Peyer's patch (tissue), 4 donors: ENCODE results near the gene CLCA1. TPM values are rescaled to one million over a fixed set of nuclear protein-coding genes. Genes with fewer than 3 reads are reported as not detected.

Source experiments
- DNase-seq, 3 donors: peaks; one replicate each; pipeline ENCODE4 v3.0.0-alpha.2; 2017 to 2019
- H3K27ac ChIP-seq, 4 donors: fragments of 200-600 bp; sonication (generic); one replicate each; pipeline ENCODE4 v1.5.1; 2016 to 2019
- H3K27me3 ChIP-seq, 2 donors: fragments of 200-600 bp; sonication (generic); one replicate each; pipeline ENCODE4 v1.5.1; 2019
- H3K36me3 ChIP-seq, 3 donors: fragments of 200-600 bp; sonication (generic); one replicate each; pipeline ENCODE4 v1.5.1; 2016 to 2019
- H3K4me1 ChIP-seq, 4 donors: fragments of 200-600 bp; sonication (generic); one replicate each; pipeline ENCODE4 v1.5.1; 2016 to 2019
- H3K4me3 ChIP-seq, 4 donors: fragments of 200-600 bp; sonication (generic); 1 replicate in 3 of 4; 2 replicates in 1 of 4; pipeline ENCODE4 v1.5.1; 2016 to 2019; ENCODE audit warnings: mild to moderate bottlenecking in 1 of 4
- H3K9me3 ChIP-seq, 4 donors: fragments of 200-600 bp; sonication (generic); one replicate each; pipeline ENCODE4 v1.5.1; 2016 to 2019; ENCODE audit warnings: mild to moderate bottlenecking in 1 of 4
- POLR2A ChIP-seq, 2 donors: fragments of 450-650 bp; IDR thresholded peaks; one replicate each; pipeline ENCODE4 v1.5.1; 2017; ENCODE audit warnings: antibody characterized with exemption in 2 of 2, mild to moderate bottlenecking in 2 of 2, moderate library complexity in 2 of 2
- total RNA-seq, 4 donors: library from RNA; depleted of rRNA; stranded (reverse); fragments of >200 nt; gene quantifications; one replicate each; pipeline ENCODE4 v1.1.0, GENCODE V29; 2016
- TF ChIP-seq, protein P1 (sequence below), 6 experiments: fragments of 450-650 bp in 4 of 6; fragments of 200-600 bp in 2 of 6; sonication (generic) in 1 of 6; IDR thresholded peaks; one replicate each; pipeline ENCODE4 v1.5.1; 2017 to 2019; ENCODE audit warnings: antibody characterized with exemption in 6 of 6, mild to moderate bottlenecking in 3 of 6, moderate library complexity in 1 of 6

CLCA1 gene
- total RNA-seq, 4 donors from 2014 or later = 87.5 to 841 (median 195) TPM

DNA sequence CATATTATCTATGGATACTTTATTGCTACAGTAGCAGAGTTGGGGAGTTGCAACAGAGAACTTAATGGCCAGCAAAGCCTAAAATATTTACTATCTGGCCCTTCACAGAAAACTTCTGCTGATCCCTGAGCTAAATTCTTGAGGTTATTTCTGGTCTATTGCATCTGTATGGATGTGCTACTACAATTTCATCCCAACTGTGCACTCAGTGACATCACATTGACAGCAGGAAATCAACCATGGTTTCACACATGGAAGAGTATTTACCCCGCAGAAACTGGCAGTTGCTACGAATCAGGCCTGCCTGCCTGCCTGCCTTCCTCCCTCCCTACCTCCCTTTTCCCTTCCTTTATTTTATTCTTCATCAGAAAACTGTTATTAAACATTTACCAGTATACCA, 32.7 kb upstream of the CLCA1 start:
- no peak for DNase-seq
- H3K9me3 ChIP-seq = no peaks in the 10 kb centered on the region
- H3K27me3 ChIP-seq = no peaks in the 10 kb centered on the region
- H3K4me3 ChIP-seq = no peak overlapping the region
- H3K4me1 ChIP-seq = no peaks in the 10 kb centered on the region
- H3K36me3 ChIP-seq = no peaks in the 10 kb centered on the region
- H3K27ac ChIP-seq = no peak overlapping the region
- TF ChIP-seq, protein P1, sequence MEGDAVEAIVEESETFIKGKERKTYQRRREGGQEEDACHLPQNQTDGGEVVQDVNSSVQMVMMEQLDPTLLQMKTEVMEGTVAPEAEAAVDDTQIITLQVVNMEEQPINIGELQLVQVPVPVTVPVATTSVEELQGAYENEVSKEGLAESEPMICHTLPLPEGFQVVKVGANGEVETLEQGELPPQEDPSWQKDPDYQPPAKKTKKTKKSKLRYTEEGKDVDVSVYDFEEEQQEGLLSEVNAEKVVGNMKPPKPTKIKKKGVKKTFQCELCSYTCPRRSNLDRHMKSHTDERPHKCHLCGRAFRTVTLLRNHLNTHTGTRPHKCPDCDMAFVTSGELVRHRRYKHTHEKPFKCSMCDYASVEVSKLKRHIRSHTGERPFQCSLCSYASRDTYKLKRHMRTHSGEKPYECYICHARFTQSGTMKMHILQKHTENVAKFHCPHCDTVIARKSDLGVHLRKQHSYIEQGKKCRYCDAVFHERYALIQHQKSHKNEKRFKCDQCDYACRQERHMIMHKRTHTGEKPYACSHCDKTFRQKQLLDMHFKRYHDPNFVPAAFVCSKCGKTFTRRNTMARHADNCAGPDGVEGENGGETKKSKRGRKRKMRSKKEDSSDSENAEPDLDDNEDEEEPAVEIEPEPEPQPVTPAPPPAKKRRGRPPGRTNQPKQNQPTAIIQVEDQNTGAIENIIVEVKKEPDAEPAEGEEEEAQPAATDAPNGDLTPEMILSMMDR (IDR thresholded peaks at IDR 0.05) = no peak
- TF ChIP-seq POLR2A (IDR thresholded peaks at IDR 0.05) = no peak

DNA sequence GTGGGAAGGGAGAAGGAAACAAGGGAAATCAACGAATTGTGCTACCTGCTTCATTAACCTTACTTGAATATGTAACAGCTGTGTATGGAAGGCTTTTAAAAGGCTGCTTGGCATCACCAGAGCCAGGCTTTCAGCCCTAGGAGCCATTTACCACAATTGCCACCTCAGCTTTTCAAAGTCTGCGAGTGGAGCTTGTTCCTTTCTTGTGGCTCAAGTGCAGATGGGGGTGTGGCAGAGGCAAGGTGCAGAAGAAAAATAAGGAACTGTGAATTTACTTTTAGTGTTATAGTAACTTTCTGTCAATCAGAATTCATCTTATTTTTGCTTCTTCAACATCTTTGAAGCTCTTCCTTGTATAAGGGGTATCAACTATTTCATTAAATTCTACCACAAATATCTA, 27.1 kb upstream of the CLCA1 start:
- no peak for DNase-seq
- no peaks in the 10 kb centered on the region for H3K36me3 ChIP-seq
- no peak overlapping the region for H3K4me3 ChIP-seq
- no peak overlapping the region for H3K27ac ChIP-seq
- H3K4me1 ChIP-seq = no peaks in the 10 kb centered on the region
- no peaks in the 10 kb centered on the region for H3K27me3 ChIP-seq
- TF ChIP-seq, protein P1 (IDR thresholded peaks at IDR 0.05) = no peak
- no peak for TF ChIP-seq POLR2A (IDR thresholded peaks at IDR 0.05)
- no peaks in the 10 kb centered on the region for H3K9me3 ChIP-seq

DNA sequence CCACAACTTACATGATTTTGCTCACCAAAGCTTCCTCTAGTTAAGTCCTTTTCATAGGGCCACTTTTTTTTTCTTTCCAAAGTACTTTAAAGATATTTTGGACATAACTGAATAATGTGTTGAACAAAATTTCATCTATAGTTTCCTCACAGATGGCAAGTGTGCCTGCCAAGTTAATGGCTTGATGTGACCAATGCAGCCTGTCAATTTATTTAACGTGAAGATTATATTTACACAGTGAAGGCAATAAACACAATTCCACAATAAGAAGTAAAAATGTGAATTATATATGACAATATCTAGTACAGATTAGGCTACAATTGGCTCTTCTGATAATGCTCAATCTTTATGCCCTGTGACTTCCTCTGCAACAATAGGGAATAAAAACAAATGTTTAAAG, 26.7 kb upstream of the CLCA1 start:
- DNase-seq = no peak
- no peak overlapping the region for H3K4me3 ChIP-seq
- TF ChIP-seq, protein P1 (IDR thresholded peaks at IDR 0.05) = no peak
- TF ChIP-seq POLR2A (IDR thresholded peaks at IDR 0.05) = no peak
- H3K4me1 ChIP-seq = no peaks in the 10 kb centered on the region
- H3K9me3 ChIP-seq = no peaks in the 10 kb centered on the region
- no peak overlapping the region for H3K27ac ChIP-seq
- H3K36me3 ChIP-seq = no peaks in the 10 kb centered on the region
- H3K27me3 ChIP-seq = no peaks in the 10 kb centered on the region

DNA sequence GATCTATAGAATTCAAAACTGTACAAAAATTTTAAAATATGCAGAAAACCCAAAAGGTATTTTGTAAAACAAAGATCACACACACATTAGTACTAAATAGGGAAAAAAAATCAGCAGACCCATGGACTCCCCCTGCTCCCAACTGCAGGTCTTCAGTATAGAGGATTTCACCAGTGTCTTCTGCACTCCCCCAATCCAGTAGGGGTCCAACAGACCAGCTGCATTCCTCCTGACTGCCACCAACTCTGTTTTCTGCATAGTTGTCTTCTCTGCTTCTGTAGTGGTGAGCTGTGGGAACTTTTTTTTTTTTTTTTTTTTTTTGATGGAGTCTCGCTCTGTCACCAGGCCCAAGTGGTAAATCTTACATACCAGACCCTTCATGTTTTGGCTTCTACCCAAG, 22.8 kb upstream of the CLCA1 start:
- no peaks in the 10 kb centered on the region for H3K9me3 ChIP-seq
- H3K36me3 ChIP-seq = no peaks in the 10 kb centered on the region
- TF ChIP-seq, protein P1 (IDR thresholded peaks at IDR 0.05) = no peak
- no peak for TF ChIP-seq POLR2A (IDR thresholded peaks at IDR 0.05)
- no peak for DNase-seq
- H3K27ac ChIP-seq = no peak overlapping the region
- no peaks in the 10 kb centered on the region for H3K27me3 ChIP-seq
- no peak overlapping the region for H3K4me3 ChIP-seq
- no peaks in the 10 kb centered on the region for H3K4me1 ChIP-seq

DNA sequence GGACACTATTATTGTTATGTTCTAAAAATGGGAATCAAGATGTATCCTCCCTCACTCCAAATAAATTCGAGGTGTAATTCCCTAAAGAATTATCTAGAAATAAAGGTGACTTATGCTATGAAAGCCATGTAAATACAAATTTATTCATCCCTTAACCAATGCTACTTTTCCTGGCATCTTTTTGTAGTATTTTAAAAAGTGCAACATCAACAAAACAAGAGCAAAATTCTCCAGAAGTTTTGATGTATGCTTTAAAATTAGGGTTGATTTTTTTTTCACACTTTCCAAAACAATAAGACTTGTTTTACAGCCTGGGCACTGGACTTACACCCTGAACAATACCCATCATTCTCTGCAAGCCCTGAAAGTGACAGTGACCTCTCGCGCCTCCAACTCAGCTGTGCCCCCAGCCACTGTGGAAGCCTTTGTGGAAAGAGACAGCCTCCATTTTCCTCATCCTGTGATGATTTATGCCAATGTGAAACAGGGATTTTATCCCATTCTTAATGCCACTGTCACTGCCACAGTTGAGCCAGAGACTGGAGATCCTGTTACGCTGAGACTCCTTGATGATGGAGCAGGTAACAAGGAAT, 21.4 kb upstream of the CLCA1 start:
- Histone ChIP-seq H3K27ac (no peak overlapping the region), H3K36me3 (no peaks in the 10 kb centered on the region), H3K27me3 (no peaks in the 10 kb centered on the region), H3K4me1 (no peaks in the 10 kb centered on the region), H3K9me3 (no peaks in the 10 kb centered on the region), H3K4me3 (no peak overlapping the region)
- TF ChIP-seq, protein P1 (IDR thresholded peaks at IDR 0.05) = no peak
- TF ChIP-seq POLR2A (IDR thresholded peaks at IDR 0.05) = no peak
- DNase-seq = no peak

DNA sequence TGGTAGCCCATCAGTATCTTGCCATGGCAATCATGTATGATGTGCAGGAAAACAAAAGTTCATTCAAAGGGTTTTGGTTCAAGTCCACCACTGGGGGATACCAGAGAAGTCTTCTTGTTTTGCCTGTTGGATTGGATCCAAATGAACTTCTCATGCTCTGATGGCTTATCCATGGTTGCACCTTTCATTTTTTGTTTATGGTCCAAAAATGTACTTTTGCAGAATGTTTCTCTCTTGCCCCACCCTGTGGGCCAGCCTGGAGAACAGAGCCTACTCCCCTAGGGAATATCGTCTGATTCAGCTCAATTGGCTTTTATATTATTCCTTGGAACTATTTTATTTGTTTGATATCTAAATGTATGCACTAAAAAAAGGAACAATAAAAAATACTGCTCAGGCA, 20.1 kb upstream of the CLCA1 start:
- H3K36me3 ChIP-seq = no peaks in the 10 kb centered on the region
- no peak overlapping the region for H3K4me3 ChIP-seq
- DNase-seq = no peak
- H3K4me1 ChIP-seq = no peaks in the 10 kb centered on the region
- no peak for TF ChIP-seq POLR2A (IDR thresholded peaks at IDR 0.05)
- TF ChIP-seq, protein P1 (IDR thresholded peaks at IDR 0.05) = no peak
- H3K27ac ChIP-seq = no peak overlapping the region
- H3K27me3 ChIP-seq = no peaks in the 10 kb centered on the region
- no peaks in the 10 kb centered on the region for H3K9me3 ChIP-seq
